IMR-90 (cell line): ENCODE measurements around the gene ZC3H14. TPM values are rescaled to one million over a fixed set of nuclear protein-coding genes. Genes with fewer than 3 reads are reported as not detected.

Experiments
- ATAC-seq: fragments of 200-7000 bp; cut with Tn5 transposase; 2 replicates; pipeline ENCODE4 v1.9.1; 2020; ENCODE audit warnings: low read depth, mild to moderate bottlenecking, moderate library complexity
- BruUV-seq: library from RNA; stranded (reverse); fragments of 400-500 nt; replicated peaks from 2 replicates; lab custom pipeline; 2021; lab: Mats Ljungman, UMichigan
- CTCF ChIA-PET: fragments of 300-600 bp; formaldehyde crosslinking; extraction: SDS; loops from one replicate; lab custom pipeline; 2021; ENCODE audit warnings: antibody characterized with exemption; lab: Yijun Ruan, JAX
- POLR2A ChIA-PET: fragments of 300-600 bp; sonication (Branson Sonifier 250); formaldehyde crosslinking; loops from one replicate; lab custom pipeline; 2022; ENCODE audit warnings: antibody characterized with exemption; ENCODE audit not compliant: unreplicated experiment; lab: Charles Lee
- DNase-seq: peaks from one replicate; pipeline ENCODE4 v3.0.0; 2013
- H2AFZ ChIP-seq: replicated peaks from 2 replicates; pipeline ENCODE3; 2013; ENCODE audit warnings: low read length, mild to moderate bottlenecking; ENCODE audit not compliant: poor library complexity
- H2AK5ac ChIP-seq: 2 replicates; pipeline ENCODE4 v1.6.1; 2013; ENCODE audit warnings: low read depth, low read length, inconsistent platforms
- H2AK9ac ChIP-seq: replicated peaks from 2 replicates; pipeline ENCODE3; 2013; ENCODE audit warnings: mild to moderate bottlenecking, low read depth, low read length, moderate library complexity; ENCODE audit not compliant: poor library complexity
- H2BK120ac ChIP-seq: 2 replicates; pipeline ENCODE4 v1.6.1; 2013; ENCODE audit warnings: low read depth, low read length, inconsistent platforms
- H2BK15ac ChIP-seq: 3 replicates; pipeline ENCODE4 v1.6.1; 2013; ENCODE audit warnings: low read depth, low read length, inconsistent platforms
- H2BK20ac ChIP-seq: 2 replicates; pipeline ENCODE4 v1.6.1; 2013; ENCODE audit warnings: low read depth, mild to moderate bottlenecking, inconsistent platforms, low read length, moderate library complexity
- H2BK5ac ChIP-seq: 2 replicates; pipeline ENCODE4 v1.6.1; 2013; ENCODE audit warnings: mild to moderate bottlenecking, low read depth, low read length, inconsistent platforms; ENCODE audit not compliant: poor library complexity, severe bottlenecking
- H3K14ac ChIP-seq: replicated peaks from 2 replicates; pipeline ENCODE4 v1.6.1; 2013; ENCODE audit warnings: low read depth, low read length, inconsistent platforms
- H3K18ac ChIP-seq: 2 replicates; pipeline ENCODE4 v1.6.1; 2013; ENCODE audit warnings: low read depth, low read length, control low read depth
- H3K23ac ChIP-seq: 2 replicates; pipeline ENCODE4 v1.6.1; 2013; ENCODE audit warnings: low read depth, low read length, inconsistent platforms
- H3K27ac ChIP-seq: 2 replicates; pipeline ENCODE4 v1.5.1; 2013; ENCODE audit warnings: mild to moderate bottlenecking, control low read depth, low read length; ENCODE audit not compliant: insufficient read depth
- H3K27me3 ChIP-seq: 2 replicates; pipeline ENCODE4 v1.6.1; 2013; ENCODE audit warnings: low read length; ENCODE audit not compliant: control insufficient read depth, insufficient read depth
- H3K36me3 ChIP-seq: 2 replicates; pipeline ENCODE4 v1.6.1; 2013; ENCODE audit warnings: low read length, mixed read lengths; ENCODE audit not compliant: control insufficient read depth, insufficient read depth
- H3K4ac ChIP-seq: 2 replicates; pipeline ENCODE4 v1.6.1; 2013; ENCODE audit warnings: low read depth, low read length, inconsistent platforms
- H3K4me1 ChIP-seq: 2 replicates; pipeline ENCODE4 v1.6.1; 2013; ENCODE audit warnings: low read length, mixed read lengths; ENCODE audit not compliant: control insufficient read depth, insufficient read depth
- H3K4me2 ChIP-seq: 2 replicates; pipeline ENCODE4 v1.6.1; 2013; ENCODE audit warnings: low read depth, mild to moderate bottlenecking, control low read depth, low read length, moderate library complexity
- H3K4me3 ChIP-seq: 2 replicates; pipeline ENCODE4 v1.5.1; 2013; ENCODE audit warnings: low read depth, mild to moderate bottlenecking, control low read depth, low read length, moderate library complexity; ENCODE audit not compliant: insufficient read depth
- H3K56ac ChIP-seq: 2 replicates; pipeline ENCODE4 v1.6.1; 2013; ENCODE audit warnings: low read length, inconsistent platforms; ENCODE audit not compliant: insufficient read depth; ENCODE audit errors: extremely low read depth
- H3K79me1 ChIP-seq, 2 experiments: 2 replicates each; pipeline ENCODE4 v1.6.1; 2013; ENCODE audit warnings: low read length in 2 of 2, inconsistent platforms in 1 of 2, low read depth in 1 of 2
- H3K9ac ChIP-seq: 2 replicates; pipeline ENCODE4 v1.6.1; 2013; ENCODE audit warnings: low read depth, low read length, control low read depth
- H3K9me1 ChIP-seq: 2 replicates; pipeline ENCODE4 v1.6.1; 2013; ENCODE audit warnings: low read length, inconsistent platforms; ENCODE audit not compliant: insufficient read depth
- H3K9me3 ChIP-seq: 2 replicates; pipeline ENCODE4 v1.6.1; 2013; ENCODE audit warnings: low read length; ENCODE audit not compliant: control insufficient read depth, insufficient read depth
- H4K20me1 ChIP-seq: 2 replicates; pipeline ENCODE4 v1.6.1; 2013; ENCODE audit warnings: low read length, inconsistent platforms; ENCODE audit not compliant: insufficient read depth
- H4K5ac ChIP-seq: 2 replicates; pipeline ENCODE4 v1.6.1; 2013; ENCODE audit warnings: mild to moderate bottlenecking, low read depth, low read length, control low read depth
- H4K8ac ChIP-seq, 2 experiments: 2 replicates each; pipeline ENCODE4 v1.6.1; 2013; ENCODE audit warnings: low read depth in 2 of 2, low read length in 2 of 2, control low read depth in 1 of 2, inconsistent platforms in 1 of 2
- H4K91ac ChIP-seq: 2 replicates; pipeline ENCODE4 v1.6.1; 2013; ENCODE audit warnings: low read depth, low read length, inconsistent platforms; ENCODE audit not compliant: insufficient read depth
- MAFK ChIP-seq: IDR thresholded peaks from 2 replicates; pipeline ENCODE4 v1.6.1; 2012; ENCODE audit warnings: low read depth, low read length, improper control_type of control experiment
- MAZ ChIP-seq: IDR thresholded peaks from 2 replicates; pipeline ENCODE4 v1.6.1; 2012; ENCODE audit warnings: low read depth, mild to moderate bottlenecking, low read length, improper control_type of control experiment, moderate library complexity, borderline replicate concordance
- POLR2A ChIP-seq: IDR thresholded peaks from 2 replicates; pipeline ENCODE4 v1.6.1; 2012; ENCODE audit warnings: mild to moderate bottlenecking, low read depth, low read length
- WGBS, 2 experiments: methylation state at CpG; one replicate each; pipeline versions ENCODE4 v1.1.5 to v1.1.7; 2013; ENCODE audit warnings: missing lambda C conversion rate in 2 of 2; ENCODE audit not compliant: insufficient read length in 1 of 2; ENCODE audit errors: extremely low coverage in 2 of 2; 5-methylcytosine and 5-hydroxymethylcytosine counted together
- dilution Hi-C: fragments of 300-500 bp; cut with HindIII; formaldehyde crosslinking; loops from one replicate; pipeline ENCODE4 v1.14.3; 2018; ENCODE audit warnings: low sequenced_read_pairs; ENCODE audit not compliant: unreplicated experiment
- in situ Hi-C: fragments of 300-500 bp; cut with MboI; formaldehyde crosslinking; loops from 3 replicates; pipeline ENCODE4 v1.14.3; 2019; ENCODE audit warnings: low sequenced_read_pairs, inconsistent platforms, mixed read lengths
- intact Hi-C: fragments of 100-400 bp; cut with micrococcal nuclease; formaldehyde crosslinking; loops from 2 replicates; pipeline ENCODE4 v1.10.0; 2022
- polyA plus RNA-seq, 3 experiments: library from polyadenylated mRNA; depleted of rRNA; stranded (reverse); fragments of >200 nt; gene quantifications; 2 replicates each; pipeline ENCODE4 v1.2.3, GENCODE V29; 2012; ENCODE audit warnings: low replicate concordance in 1 of 3
- total RNA-seq: library from RNA; depleted of rRNA; stranded (reverse); fragments of >200 nt; gene quantifications from 2 replicates; pipeline ENCODE4 v1.2.3, GENCODE V29; 2012
- TF ChIP-seq, protein P1 (sequence below): fragments of 150-350 bp; IDR thresholded peaks from 2 replicates; pipeline ENCODE4 v1.6.1; 2017; ENCODE audit warnings: mild to moderate bottlenecking, antibody characterized with exemption, low read length, low read depth

ZC3H14 gene
- total and polyA plus RNA-seq, 2 of the 4 experiments (the other 2 are of a cell fraction) = 72.5 to 111 TPM

DNA sequence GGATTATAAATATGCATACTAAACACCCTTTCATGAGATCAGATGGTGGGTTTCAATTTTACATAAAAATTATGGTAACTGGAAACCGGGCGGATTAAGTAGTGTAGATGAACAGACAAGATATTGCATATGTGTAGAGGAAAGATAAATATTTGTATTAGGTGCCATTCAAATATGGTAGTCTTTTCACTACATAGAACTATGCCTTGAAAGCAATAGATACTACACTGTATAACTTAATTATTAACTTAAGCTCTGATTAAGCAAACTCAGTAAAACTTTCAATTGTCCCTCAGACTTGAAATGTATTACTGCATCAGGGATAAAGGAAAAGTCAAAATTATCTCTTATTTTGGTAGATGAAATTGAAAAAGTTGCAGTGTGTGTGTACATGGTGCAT, 10.0 kb upstream of the ZC3H14 start:
- H3K4me1 ChIP-seq = peaks cover 7% of the 10 kb centered on the region

More for the DNA sequence above, 10.0 kb upstream of the ZC3H14 start:
- Histone ChIP-seq H4K20me1 (peaks cover 27% of the 10 kb centered on the region; the same call in 1 of the 2 replicates), H2AK9ac (no peak overlapping the region), H3K9me3 (no peaks in the 10 kb centered on the region), H2BK120ac (no peak overlapping the region), H3K27ac (no peak overlapping the region), H3K36me3 (peaks cover 15% of the 10 kb centered on the region), H3K9me1 (no peaks in the 10 kb centered on the region), H3K79me1 (peaks cover 26 to 46% of the 10 kb centered on the region in 2 experiments), H4K5ac (no peak overlapping the region), H2AK5ac (no peak overlapping the region), H4K91ac (no peak overlapping the region), H3K27me3 (no peaks in the 10 kb centered on the region), H2BK15ac (no peak overlapping the region), H3K4me3 (no peak overlapping the region), H3K4ac (no peak overlapping the region), H2BK5ac (no peak overlapping the region), H3K9ac (no peak overlapping the region), H4K8ac (no peak overlapping the region), H3K18ac (no peak overlapping the region), H3K56ac (no peak overlapping the region), H3K23ac (no peak overlapping the region), H3K14ac (no peak overlapping the region), H2BK20ac (no peak overlapping the region), H2AFZ (no peak overlapping the region), H3K4me2 (peak overlapping the region; percentile 99)
- ATAC-seq (no peak), DNase-seq (no peak)
- no CpG with 5 or more reads among the region's 2 CpGs for WGBS, 2 experiments
- intact Hi-C loops = loop anchor here (2.0 kb wide), 2 partner anchors 364 to 538 kb away; no protein-coding TSS in a partner anchor
- POLR2A ChIA-PET = interaction anchor here (0.6 kb wide), 1 partner anchor 374 kb away, joined by 6 read pairs; no protein-coding TSS in a partner anchor
- CTCF ChIA-PET = no interaction called here
- in situ Hi-C loops = loop anchor here (10.0 kb wide), 2 partner anchors 168 to 358 kb away; partner anchors contain the start of gene SPATA7
- no peak for TF ChIP-seq MAZ
- TF ChIP-seq, protein P1, sequence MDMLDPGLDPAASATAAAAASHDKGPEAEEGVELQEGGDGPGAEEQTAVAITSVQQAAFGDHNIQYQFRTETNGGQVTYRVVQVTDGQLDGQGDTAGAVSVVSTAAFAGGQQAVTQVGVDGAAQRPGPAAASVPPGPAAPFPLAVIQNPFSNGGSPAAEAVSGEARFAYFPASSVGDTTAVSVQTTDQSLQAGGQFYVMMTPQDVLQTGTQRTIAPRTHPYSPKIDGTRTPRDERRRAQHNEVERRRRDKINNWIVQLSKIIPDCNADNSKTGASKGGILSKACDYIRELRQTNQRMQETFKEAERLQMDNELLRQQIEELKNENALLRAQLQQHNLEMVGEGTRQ = no peak
- no peak for TF ChIP-seq POLR2A
- TF ChIP-seq MAFK = no peak
- no TSS peak for BruUV-seq
- dilution Hi-C loops = no loop called here
